Cerebellar nuclear complex (tissue), 1 donor: Measurements from ENCODE around the gene CTPS1.

Experiments used
- DNase-seq, 2 experiments: peaks; one replicate each; lab custom pipeline; 2025; lab: John Stamatoyannopoulos, UW

The CTPS1 gene

DNA sequence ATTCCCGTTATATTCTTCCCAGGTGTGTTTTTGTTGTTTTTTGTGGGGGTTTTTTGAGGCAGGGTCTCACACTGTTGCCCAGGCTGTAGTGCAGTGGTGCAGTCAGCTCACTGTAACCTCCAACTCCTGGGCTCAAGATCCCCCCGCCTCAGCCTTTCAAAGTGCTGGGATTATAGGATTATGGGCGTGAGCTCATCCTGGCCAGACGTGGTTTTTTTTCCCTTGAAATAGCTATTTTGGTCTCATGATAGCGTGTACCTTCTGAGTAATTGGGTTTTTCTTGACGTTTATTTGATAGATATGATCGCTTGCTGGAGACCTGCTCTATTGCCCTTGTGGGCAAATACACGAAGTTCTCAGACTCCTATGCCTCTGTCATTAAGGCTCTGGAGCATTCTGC, 17.6 kb downstream of the CTPS1 start:
- DNase-seq = no peak

DNA sequence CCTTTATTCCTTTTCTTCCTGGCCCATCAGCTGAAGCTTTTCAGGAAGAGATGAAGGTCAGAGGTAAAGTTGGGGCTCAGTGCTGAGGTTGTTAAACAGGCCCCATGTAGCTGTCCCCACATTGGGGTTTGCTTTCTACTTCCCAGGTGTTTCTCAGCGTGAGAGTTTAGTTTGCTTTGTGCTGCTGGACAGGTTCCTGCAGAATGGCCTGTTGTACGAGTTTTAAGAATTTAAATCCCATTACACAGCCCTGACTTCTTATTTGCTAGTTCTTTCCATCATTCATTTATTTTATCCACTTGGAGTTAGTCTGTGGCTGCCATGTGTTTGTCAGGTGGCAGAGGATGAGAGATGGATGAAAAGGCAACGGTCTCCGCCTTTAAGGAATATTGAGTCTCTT, 19.2 kb downstream of the CTPS1 start:
- no peak for DNase-seq

DNA sequence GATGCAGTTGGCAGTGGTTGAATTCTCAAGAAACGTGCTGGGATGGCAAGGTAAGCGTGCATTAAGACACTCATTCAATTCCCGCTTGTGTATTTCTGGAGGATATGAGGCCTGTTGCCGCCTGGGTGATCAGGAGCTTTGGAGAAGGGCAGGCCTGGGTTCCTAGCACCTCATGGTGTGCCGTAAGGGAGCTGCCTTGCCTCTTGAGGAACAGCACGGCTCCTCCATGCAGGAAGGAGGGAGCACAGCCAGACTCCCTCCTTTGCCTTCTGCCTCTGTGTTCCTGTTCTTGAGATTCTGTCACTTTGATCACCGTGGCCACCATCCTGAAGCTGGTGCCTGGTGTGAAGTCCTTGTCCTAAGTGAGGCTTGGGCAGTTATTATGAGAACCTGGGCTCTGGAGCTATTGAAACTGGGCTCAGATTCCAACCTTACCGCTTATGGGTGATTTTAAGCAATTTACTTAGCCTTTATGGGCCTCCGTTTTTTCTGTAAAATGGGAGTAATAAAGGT, 23.7 kb downstream of the CTPS1 start:
- DNase-seq = no peak

DNA sequence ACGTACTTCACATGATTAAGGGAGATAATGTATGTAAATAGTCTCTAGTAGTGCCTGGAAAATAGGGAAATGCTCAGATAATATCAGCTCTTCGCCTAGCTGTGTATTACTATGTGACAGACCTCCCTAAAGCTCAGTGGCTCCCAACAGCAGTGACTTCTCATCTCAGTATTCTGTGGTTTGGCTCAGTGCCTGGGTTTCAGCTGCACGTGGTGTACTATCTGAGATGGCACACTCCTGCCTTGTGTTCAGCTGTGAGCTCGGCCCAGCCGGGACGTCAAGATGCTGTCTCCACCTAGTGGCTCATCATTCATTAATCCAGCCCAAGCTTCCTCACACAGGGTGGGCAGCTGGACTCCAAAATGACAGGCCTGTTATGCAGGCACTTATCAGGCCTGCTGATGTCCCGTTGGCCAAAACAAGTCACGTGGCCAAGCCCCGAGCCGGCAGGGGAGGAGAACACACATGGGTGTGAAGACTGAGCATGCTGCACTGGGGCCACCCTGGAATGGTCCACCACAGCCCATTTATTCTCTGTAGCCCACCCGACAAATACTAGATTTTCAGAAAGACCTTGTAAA, 24.2 kb downstream of the CTPS1 start:
- DNase-seq = peak in 1 of 2 experiments; percentile 31

DNA sequence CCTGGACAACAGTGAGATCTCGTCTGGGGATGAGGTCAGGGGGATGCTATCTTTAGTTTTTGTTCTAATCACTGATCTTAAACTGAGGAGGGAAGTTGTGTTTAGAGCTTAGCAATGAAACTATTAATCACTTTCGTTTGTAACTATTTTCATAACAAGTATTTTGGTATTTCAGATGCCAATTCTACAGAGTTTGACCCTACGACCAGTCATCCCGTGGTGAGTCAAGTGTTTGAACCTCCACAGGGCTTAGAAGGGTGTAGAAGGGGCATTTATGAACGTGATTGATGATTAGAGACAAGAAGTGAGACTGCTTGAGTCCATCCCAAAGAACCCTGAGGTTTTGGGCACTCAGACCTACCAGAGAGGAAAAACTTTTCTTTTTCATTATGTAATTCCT, 26.4 kb downstream of the CTPS1 start:
- DNase-seq = no peak

DNA sequence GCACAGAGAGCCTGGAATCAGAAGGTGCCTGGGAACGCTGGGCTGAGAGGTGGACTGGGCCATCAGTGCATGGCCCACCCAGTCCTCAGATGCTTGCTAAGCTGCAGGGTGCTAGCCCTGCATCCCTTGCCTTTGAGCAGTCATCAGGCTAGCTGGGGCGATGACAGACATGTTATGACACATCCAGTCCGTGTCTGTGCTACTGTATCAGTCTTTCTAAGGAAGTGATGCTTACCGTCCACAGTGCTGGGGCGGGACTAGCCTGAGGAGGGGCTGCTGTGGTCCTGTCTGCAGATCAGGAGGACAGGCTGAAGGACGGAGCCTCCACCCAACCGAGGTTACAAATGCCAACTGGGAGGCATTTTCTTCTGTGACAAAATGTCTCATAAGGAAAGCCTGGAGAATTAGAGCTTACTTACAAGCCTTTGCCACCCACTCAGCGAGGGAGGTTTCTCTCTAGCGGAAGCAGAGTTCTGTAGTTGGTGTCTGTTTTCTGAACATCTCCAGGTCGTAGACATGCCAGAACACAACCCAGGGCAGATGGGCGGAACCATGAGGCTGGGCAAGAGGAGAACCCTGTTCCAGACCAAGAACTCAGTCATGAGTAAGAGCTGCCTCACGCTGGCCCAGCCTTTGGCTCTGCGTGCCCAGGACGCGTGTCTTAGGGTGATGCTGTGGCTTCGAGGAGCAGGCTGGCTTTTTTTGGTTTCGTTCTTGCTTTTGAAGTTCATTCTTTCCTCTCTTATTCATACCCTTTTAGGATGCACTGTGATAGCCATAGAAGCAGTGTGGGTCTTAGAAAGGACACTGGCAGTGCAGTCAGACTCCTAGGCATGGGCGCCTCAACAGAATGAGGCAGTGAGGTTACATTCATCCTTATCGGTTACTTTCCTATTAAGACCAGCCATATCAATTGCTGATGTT, 27.7 kb downstream of the CTPS1 start:
- DNase-seq = no peak

DNA sequence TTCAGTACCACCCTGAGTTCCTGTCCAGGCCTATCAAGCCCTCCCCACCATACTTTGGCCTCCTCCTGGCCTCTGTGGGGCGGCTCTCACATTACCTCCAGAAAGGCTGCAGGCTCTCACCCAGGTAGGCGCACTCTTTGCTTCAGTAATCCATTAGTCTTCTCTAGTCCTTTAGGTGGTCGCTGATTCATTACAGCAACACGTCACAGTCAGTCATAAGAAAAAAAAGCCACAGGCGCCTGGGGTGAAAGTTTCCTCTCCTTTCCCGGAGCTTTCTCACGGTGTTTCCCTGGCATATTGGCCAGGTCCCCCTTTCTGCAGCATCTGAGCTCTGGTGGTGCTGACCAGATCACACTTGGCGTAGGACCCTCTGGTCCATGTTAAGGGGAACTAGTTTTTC, 30.0 kb downstream of the CTPS1 start:
- DNase-seq = no peak

DNA sequence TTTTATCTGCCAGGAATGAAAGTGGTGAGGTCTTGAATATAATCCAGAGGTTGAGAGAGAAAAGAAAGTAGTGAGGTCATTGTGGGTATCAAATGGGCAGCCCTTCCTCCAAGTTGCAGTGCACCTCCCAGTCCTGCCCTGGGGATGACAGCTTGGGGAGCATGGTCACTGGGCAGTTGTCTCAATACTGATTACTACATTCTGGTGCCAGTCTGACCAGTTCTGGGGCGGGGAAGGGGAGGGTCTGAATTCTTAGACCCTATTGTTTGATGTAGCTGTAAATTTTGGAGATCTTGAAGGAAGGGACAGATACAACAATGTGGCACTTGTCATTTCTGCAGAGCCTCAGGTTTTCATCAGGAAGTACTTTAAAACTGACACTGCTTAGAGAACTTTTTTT, 30.8 kb downstream of the CTPS1 start:
- no peak for DNase-seq

DNA sequence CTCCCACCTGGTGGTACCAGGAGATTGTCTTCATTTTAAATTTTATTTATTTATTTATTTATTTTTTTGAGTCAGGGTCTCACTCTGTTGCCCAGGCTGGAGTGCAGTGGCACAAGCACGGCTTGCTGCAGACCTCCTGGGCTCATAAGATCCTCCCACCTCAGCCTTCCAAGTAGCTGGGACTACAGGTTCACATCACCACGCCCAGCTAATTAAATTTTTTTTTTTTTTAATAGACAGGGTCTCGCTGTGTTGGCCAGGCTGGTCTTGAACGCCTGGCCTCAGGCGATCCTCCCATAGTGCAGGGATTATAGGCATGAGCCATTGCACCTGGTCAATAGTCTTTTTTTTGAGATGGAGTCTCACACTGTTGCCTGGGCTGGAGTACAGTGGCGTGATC, 33.5 kb downstream of the CTPS1 start:
- DNase-seq = no peak

DNA sequence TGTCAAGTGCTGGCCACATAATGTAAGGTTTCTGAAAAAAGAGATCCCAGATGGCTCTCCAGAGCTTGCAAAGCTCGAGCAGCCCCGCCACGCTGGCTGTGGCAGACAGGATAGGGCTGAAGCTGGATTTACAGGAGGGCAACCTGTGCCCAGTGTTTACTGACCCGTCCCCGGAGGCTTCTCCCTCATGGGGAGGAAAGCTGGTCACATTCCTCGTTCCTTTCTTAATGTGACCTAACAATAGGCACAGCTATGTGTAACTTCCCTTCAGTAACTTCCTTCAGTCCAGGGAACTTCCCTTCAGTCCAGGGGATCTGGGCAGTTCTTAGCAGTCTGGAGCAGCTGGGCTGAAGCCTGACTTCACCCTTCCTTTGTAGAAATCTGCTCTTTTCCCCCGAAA, 34.3 kb downstream of the CTPS1 start:
- DNase-seq = no peak

DNA sequence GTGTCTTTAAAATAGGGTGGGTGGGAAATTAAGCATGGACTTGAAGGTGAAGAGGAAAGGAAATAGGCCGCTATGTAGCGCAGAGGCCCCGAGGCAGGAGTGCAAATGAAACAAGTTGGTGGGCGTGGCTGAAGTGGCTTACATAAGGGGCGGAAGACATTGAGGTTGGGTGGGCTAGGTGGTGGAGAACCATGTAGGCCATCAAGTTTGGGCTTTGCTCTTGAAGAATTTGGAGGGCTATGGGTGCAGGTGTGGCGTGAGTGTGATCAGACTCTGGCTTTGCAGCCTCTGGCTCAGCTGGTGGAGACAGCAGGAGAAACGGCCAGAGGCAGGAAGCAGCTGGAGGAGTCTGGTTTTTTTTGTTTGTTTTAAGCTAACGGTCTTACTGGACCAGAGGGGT, 35.4 kb downstream of the CTPS1 start:
- no peak for DNase-seq

DNA sequence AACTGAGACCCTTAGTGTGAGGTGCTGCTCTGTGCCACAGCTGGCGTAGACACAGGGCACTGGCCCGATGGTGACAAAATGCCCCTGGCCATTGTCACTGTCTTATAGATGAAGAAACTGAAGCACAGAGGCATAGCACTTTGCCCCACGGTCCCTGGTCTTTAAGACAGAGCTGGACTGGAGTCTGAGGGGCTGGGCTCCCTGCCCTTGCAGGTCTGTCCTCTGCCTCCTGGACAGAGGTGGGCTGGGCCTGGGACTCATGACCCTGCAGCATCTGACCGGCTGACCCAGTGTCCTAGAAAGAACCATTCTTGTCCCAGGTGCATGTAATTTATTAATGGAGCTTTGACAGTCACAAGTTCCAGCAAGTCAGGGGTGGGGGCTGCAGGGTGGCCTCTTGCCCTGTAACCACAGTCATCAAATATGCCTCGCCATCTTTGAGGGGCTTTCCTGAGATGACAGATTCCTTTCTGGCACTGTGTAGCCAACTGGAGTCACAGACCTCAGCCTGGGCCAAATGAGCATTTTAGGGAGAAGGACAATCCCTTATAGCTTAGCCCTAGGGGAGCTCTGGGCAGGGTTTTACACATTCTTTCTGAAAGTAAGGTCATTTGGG, 35.9 kb downstream of the CTPS1 start:
- no peak for DNase-seq

DNA sequence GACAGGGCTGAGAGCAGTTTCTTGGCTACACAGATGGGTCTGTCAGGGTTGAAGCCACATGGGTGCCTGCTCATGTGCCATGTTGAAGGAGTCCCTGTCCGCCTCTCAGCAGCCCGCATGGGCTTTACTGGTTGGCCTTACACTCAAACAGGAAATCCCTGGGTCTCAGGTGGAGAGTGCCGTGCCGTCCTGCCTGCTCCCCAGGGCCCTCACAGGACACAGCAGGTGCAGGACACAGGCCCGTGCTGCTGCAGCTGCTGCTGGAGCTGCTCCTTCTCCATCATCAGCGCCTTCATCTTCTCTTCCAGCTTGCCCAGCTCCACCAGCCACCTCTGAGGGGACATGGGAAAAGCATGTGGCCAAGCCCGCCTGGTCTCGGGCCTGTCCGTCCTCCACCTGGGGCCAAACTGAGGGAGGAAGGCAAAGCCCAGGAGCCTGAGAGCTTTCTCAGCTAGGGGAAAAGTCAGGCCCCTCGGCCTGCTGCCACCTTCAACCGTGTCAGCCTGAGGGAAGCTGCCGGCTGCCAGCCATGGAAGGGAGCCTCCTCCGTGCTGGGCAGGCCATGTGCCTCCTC, 36.5 kb downstream of the CTPS1 start:
- DNase-seq = no peak

DNA sequence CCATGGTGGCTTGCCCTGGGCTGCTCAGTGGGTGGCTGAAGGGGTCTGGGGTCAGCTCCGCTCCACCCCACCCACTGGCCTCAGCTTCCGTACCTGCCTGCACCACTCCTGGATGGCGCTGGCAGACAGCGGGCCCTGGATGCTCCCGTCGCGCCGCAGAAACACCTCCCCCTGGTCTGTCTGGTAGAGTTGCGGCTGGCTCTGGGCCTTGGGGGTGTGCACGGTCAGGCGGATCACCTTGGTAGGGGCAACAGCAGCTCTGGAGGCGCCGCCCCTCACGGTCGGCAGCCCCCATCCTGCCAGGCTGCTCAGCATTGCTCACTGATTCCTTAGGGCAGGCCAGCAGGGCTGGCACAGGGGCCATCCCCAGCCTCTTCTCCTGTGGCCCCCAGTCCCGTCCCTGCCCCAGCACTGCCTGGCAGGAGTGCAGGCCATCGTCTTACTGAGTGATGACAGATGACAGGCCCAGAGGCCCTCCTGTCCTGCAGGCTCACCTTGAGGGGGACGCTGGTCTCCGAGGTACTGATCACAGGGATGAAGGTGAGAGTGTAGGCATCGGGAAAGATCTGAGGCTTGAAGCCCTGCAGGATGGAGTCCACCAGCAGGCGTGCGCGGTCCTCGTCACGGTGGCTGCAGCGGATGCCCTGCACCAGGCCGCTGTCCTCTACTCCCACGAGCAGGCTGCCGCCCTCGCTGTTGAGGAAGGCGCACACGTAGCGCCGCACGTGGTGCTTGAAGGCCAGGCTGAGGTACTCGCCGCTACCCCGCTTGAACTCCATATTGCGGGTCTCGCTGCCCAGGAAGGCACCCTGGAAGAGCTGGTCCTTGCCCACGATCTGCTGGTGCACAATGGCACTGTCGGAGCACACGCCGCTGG, 37.9 kb downstream of the CTPS1 start:
- DNase-seq = no peak

DNA sequence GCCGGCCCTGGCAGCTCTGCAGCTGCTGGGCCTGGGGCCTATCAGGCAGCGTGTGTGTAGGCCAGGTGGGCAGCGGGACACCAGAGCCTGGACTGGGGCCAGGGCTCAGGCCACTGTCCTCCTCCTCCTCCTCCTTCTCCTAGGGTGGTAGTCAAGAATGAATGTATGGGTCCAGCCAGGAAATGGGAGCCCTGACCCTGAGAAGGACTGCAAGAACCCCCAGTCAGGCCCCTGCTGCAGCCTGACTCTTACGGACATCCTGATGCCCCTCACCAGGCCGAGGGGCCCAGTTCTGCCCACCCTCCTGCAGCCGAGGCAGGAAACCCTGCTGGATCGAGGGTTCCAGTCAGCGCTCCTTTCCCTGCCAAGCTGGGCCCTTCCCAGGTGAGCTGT, 38.5 kb downstream of the CTPS1 start:
- no peak for DNase-seq

DNA sequence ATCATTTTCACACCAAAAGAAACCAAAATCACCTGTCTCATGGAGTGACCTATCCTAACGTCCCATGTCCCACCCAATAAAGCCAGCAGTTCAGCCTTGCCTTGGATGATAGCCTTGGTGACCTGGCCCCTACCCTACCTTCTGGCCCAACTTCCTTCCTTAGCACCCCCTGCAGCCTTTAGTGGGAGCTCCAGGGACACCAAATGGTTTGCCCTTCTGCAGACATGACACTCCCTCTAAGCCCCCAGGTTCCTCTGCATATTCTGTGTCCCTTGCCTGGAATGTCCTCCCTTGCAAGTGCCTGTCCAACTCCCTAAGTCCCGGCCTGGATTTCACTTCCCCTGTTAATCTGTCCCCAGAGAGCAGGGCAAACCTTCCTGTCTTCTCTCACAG, 39.9 kb downstream of the CTPS1 start:
- no peak for DNase-seq

DNA sequence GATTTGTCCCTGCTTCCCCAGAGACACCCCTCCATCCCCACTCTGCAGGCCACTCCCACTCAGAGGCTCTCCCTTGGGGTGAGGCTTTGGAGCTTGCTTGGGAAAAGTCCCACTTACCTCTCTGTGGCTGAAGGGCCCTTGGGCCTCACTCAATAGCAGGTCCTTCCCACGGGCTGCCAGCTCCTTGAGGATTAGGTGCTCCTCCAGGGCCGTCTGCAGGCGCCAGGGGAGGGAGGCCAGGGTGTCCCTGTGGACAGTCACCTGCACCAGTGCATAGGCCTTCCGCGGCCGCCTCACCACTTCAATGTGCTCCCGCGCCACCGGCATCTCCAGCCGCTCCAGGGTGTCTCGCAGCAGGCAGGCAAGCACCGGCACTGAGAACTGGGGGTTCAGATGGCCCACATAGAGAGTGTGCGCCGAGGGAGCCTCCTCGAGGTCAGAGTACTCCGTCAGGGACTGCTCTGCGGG, 40.6 kb downstream of the CTPS1 start:
- DNase-seq = no peak

DNA sequence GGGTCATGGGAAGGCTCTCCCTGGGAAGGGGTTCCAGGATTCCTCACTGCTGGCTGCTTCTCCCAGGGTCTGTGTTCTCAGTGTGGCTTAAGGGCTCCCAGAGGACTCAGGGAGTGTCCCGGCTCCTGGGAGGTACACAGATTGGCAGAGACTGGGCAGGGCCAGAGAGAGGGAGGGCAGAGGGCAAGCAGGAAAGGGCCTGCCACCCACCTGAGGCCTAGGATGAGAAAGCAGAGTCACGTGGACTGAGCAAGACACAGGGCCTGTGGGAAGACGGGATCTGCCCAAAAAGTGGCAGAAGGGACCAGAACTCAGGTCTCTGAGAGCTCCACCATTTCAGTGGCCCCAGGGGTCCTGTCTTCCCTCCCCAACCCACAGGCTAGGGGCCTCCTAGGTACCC, 41.2 kb downstream of the CTPS1 start:
- DNase-seq = no peak

DNA sequence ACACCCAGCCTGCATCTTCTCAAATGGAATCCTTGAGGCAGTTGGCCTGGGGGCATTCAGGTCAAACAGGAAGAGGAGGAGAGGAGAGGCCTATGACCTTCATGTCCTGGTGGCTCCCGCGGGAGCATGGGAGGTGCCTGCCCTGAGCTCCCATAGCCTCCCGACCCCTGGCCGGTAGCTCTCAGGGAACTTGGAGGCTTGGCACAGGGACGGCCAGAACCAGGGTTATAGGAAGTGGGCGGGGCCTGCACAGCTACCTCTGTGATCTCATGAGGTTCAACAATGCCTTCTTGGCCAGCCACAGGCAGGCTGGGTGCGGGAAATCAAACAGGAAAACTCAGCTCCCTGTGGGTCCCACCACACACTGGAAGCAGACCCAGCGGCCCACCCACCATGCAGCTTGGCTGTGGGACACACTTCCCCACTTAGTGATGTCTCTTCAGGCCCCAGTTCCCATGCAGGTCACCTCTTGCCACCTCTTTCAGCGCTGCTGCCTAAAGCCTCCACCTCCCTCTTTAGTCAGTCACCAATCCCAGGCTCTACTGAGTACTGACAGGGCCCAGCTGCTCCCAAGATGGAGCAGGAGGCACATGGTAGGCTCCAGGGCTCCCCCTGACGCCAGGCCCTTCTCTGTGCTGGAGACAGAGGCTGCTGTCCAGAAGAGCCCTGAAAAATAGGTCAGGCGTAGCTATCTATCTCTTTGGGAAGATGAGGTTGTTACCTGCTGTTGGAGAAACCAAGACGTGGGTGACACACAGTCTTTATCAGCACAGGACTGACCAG, 42.2 kb downstream of the CTPS1 start, which contains the start of gene SLFNL1:
Gene SLFNL1, minus strand, starts transcription at position 200 of the 783 bp plus-strand sequence. CDS start 1,065 bp downstream, outside the sequence.
- DNase-seq = no peak

DNA sequence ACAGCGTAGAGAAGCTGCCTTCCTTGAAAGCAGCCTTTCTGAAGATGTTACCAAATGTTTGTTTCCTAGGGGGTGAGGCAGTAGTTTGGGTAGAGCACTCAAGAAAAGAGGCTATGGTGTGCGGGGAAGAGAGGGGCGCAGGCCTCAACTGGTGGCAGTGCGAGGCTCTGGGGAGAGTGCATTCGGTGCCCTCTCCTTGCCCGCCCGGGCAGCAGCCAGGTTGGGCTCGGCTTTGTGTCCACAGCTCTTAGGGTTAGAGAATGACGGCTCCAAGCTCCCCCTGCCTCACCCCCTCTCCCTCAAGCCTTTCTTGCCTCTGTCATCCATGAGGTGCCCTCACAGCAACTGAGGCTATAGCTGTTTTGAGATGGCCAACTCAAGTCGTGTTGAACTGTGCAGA, 42.9 kb downstream of the CTPS1 start:
- DNase-seq = no peak
